ENCODE results near the gene GPR17.

- no peak for TF ChIP-seq POLR2A (IDR thresholded peaks at IDR 0.05; ENCODE audit: low read length)
- TF ChIP-seq GATA1 (IDR thresholded peaks at IDR 0.05; ENCODE audit: low read depth, low read length) = no peak
Observed at GRCh38 chr2:127614246-127614645, 31.7 kb upstream of the GPR17 start.

Measured in erythroblast (primary cell).